ENCODE measurements around the gene GOLPH3.

Gene GOLPH3

GRCh38 chr5:32096891-32097595, 77.1 kb downstream of the GOLPH3 start:
- no peak for TF ChIP-seq CTCF (IDR thresholded peaks at IDR 0.05; ENCODE audit: low read depth, low read length, missing control alignments)
- peak; percentile 19 for DNase-seq (ENCODE audit: extremely low read depth, low read depth)
- no peak overlapping the region for H3K4me3 ChIP-seq (replicated peaks; ENCODE audit: low read depth, low read length)

GRCh38 chr5:32095261-32095671, 78.9 kb downstream of the GOLPH3 start:
- H3K4me3 ChIP-seq (replicated peaks; ENCODE audit: low read depth, low read length): no peak overlapping the region
- no peak for TF ChIP-seq CTCF (IDR thresholded peaks at IDR 0.05; ENCODE audit: low read depth, low read length, missing control alignments)
- DNase-seq (ENCODE audit: extremely low read depth, low read depth): no peak

- no peak for DNase-seq (ENCODE audit: extremely low read depth, low read depth)
- TF ChIP-seq CTCF (IDR thresholded peaks at IDR 0.05; ENCODE audit: low read depth, low read length, missing control alignments): no peak
- no peak overlapping the region for H3K4me3 ChIP-seq (replicated peaks; ENCODE audit: low read depth, low read length)
These were observed 79.4 kb downstream of the GOLPH3 start for GRCh38 chr5:32094691-32095090.

- DNase-seq (ENCODE audit: extremely low read depth, low read depth): peak; percentile 58
- no peak overlapping the region for H3K4me3 ChIP-seq (replicated peaks; ENCODE audit: low read depth, low read length)
- peak; percentile 73 for TF ChIP-seq CTCF (IDR thresholded peaks at IDR 0.05; ENCODE audit: low read depth, low read length, missing control alignments)
These were observed 80.9 kb downstream of the GOLPH3 start for GRCh38 chr5:32092938-32093812.

- TF ChIP-seq CTCF (IDR thresholded peaks at IDR 0.05; ENCODE audit: low read depth, low read length, missing control alignments): no peak
- no peak for DNase-seq (ENCODE audit: extremely low read depth, low read depth)
- H3K4me3 ChIP-seq (replicated peaks; ENCODE audit: low read depth, low read length): no peak overlapping the region
These were observed 83.4 kb downstream of the GOLPH3 start for GRCh38 chr5:32090755-32091128.

GRCh38 chr5:32090026-32090754, 83.9 kb downstream of the GOLPH3 start:
- TF ChIP-seq CTCF (IDR thresholded peaks at IDR 0.05; ENCODE audit: low read depth, low read length, missing control alignments): no peak
- H3K4me3 ChIP-seq (replicated peaks; ENCODE audit: low read depth, low read length): no peak overlapping the region
- no peak for DNase-seq (ENCODE audit: extremely low read depth, low read depth)

Measured in HFF-Myc (cell line).